Hippocampal formation (tissue), 2 donors: ENCODE data around the gene SNX9.
"Not testable (repeated sequence)": the region's sequence is repeated elsewhere in the genome, so short reads cannot be mapped to it uniquely, and the experiment has no call there.

Experiments used
- DNase-seq, 2 donors: peaks; one replicate each; lab custom pipeline; 2025; lab: John Stamatoyannopoulos, UW

The SNX9 gene

DNA sequence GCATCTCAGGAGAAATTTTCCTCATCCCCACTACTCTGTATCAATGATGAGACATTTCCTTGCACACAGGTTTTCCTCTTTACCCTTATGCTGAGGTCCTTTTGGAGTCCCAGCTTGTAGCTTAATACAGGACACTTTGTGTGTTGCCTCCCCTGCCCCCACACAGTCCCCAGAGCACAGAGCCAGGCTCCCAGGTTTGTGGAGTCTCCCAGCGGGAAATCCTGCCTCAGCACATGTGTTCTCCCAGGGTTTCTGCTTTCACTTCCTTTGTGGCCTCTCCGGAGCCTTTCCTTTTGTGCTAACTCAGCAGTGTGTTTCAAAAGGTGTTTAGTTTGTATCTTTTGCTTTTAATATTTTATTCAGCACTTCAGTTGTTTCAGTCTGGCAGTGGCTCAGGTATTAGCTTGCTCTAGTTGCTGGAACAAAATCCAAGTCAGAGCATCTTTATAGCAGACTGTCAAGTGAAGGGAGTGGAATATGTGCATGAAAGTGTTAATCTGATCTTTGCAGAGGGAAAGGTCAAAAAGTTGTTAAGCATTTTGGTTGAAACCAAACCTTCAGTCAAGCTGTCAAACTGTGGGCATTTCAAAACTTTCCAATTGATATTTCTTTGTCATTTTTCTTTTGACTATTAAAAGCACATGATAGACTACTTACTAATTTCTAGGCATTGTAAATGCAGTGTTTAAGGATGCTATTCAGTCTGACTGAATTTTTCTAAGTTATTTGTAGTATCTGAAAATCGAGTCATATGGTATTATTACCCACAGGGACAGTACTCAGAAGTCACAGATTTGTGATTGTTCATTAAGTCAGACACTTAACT, 8.6 kb downstream of the SNX9 start:
- DNase-seq, result no peak

DNA sequence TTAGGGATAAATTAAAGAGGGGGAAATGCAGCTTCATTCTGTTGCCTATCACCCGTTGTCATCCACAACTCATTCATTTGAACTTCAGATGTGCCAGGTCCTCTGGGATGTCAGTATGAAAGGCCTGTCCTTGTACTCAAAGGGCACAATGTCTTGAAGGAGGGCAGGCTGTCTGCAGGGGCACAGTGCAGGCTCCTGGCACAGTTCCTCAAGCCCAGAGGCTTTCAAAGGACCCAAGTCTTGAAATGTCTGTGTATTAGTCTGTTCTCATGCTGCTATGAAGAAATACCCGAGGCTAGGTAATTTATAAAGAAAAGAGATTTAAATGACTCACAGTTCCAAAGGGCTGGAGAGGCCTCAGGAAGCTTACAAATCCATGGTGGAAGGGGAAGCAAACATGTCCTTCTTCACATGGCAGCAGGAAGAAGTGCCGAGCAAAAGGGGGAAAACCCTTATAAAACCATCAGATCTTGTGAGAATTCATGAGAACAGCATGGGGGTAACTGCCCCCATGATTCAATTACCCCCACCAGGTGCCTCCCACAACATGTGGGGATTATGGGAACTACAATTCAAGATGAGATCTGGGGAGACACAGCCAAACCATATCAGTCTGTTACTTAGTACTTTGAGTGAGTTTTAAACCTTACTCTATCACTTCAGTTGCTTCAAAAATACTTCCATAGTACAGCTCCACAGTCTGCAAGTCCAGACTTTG, 9.4 kb downstream of the SNX9 start:
- DNase-seq, result no peak

DNA sequence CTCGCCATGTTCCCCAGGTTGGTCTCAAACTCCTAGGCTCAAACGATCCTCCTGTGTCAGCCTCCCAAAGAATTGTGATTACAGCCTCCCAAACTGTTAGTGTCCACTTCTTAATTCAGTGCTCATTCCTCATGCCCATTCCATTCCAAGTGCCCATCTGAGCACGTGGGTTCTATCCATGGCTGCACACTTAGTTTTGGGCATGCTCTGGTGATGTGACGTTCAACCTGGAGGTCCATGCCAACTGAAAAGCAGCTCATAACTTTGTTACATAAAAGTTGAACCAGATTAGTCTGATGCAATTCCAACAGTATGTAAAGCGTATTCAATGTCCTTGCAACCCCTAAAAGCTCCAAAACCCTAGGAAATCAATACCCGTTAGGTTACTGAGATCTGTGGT, 11.5 kb downstream of the SNX9 start:
- DNase-seq, result no peak

DNA sequence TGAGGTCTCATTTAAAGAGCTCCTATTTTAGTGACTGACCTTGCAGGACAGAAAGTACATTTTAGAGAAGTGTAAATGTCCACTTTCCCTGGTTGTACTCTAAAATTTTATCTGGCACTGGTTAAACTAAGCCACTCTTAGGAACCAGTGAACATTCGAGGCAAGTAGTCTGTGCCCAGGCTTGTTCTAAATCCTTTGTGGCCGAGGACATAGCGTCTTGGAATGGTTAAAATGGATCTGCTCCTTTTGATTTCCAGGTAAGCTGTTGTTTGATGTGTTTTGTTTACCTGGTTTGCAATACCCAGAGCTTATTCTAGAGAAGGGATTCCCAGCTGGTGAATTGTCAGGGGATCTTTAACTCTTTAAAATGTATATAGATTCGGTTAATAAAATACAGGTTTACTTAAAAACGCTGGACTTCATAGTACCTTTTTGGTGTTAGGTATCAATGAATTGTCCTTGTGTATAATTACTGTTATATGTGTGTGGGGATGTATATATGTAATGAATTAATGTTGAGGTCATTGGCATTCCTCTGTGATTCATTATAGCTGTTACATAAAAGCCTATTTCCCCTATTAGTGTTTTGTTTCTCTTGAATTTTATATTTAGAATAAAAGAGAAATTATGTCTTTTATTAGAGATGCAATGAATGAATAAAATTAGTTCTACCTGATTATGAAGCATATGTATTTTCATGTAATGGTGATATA, 15.8 kb downstream of the SNX9 start:
- no peak for DNase-seq

DNA sequence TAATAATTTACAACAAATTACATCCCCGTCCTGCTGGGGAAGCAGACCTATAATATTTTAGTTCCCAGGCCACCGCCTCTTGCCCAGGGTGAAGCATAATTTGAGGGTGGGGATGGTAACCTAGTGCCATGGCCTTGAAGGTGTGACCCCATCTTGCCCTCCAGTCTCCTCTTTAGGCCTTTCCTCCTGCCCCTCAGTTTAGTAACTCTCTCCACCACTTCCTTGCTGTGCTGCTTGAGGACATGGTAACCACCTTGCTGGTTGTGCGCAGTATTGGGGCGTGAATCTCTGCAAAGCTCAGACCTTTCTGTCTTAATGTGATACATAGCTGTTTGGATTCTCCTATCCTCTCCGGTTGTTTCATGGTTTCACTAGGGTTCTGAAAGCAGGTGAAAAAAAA, 16.6 kb downstream of the SNX9 start:
- DNase-seq, result no peak

DNA sequence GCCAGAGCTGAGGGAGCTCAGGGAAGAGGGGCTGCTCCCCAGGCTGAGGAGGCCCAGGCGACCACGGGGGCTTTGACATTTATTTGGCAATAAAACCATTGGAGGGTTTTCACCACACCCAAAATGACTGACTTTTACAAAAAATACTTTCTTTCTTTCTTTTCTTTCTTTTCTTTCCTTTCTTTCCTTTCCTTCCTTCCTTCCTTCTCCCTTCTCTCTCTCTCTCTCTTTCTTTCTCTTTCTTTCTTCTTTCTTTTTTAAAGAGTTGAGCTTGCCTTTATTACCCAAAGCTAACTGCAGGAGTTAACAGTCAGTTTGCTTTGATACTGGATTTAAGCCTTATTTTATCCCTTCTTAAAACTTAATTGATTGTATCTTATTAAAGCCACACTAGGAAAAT, 17.2 kb downstream of the SNX9 start:
- DNase-seq, result no peak

DNA sequence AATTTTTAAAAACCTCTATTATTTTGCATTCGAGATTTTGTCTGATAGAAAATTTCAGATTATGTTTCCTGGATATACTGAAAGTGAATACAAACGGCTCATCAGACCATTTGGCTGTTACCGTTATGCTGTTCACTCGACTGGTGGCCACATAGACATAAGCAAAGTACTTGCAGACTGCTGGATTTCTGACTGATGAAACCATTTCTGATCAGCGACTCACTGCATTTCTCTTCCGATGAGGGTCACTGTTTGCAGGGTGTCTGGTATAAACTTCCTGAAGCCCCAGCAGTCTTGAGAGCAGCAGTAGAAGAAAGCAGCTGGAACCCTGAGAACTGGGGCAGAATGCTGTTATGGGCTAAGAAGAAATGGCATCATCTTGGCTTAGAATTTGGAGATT, 17.7 kb downstream of the SNX9 start:
- DNase-seq, result no peak

DNA sequence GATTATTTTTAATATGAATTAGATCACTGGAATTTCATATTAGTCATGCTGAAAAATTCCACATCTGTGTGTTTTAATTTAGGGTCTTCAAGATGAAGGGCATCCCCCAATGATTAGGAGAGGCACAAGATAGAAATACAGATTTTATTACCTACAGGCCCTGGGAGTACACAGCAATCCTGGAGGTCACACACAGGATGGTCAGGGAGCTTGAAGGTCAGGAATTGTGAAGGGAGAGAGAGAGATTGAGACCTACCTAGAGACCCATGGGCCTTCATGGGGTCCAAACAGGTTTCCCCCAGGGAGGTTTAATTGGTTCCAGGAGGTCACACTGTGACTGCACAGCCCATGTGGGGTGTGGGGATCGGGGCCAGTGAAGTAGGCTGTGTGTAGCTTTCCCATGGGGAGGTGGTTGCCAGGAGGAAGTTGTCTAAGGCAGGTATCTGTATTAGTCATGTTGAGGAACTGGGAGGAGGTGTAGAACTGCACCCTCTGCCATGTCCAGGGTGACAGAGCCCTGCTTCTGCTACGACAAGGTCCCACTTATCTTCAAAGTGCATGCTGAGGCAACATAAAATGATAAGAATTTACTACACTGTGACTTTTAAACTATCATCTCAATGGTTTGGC, 18.3 kb downstream of the SNX9 start:
- DNase-seq, result no peak

DNA sequence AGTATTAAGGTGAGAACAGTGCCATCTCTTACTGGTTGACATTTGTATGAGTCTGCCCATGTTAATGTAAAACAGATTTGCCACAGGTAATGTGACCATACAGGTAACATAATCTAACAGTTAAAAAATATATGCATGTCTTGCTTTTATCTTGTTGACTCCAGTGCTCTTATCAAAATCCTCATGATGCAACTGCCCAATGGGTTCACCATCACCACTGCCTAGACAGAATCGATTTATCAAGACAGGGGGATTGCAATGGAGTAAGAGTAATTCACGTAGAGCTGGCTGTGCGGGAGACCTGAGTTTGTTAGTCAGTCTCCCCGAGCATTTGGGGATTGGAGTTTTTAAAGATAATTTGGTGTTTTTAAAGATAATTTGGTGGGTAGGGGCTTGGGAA, 19.2 kb downstream of the SNX9 start:
- no peak for DNase-seq

DNA sequence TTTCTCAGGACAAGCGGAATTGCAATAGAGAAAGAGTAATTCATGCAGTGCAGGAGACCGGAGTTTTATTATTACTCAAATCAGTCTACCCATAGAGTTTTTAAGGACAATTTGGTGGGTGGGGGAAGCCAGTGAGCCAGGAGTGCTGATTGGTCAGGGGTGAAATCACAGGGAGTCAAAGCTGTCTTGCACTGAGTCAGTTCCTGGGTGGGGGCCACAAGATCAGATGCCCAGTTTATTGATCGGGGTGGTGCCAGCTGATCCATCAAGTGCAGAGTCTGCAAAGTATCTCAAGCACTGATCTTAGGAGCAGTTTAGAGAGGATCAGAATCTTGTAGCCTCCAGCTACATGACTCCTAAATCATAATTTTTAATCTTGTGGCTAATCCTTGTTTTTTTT, 21.1 kb downstream of the SNX9 start:
- DNase-seq, result not testable (repeated sequence)

DNA sequence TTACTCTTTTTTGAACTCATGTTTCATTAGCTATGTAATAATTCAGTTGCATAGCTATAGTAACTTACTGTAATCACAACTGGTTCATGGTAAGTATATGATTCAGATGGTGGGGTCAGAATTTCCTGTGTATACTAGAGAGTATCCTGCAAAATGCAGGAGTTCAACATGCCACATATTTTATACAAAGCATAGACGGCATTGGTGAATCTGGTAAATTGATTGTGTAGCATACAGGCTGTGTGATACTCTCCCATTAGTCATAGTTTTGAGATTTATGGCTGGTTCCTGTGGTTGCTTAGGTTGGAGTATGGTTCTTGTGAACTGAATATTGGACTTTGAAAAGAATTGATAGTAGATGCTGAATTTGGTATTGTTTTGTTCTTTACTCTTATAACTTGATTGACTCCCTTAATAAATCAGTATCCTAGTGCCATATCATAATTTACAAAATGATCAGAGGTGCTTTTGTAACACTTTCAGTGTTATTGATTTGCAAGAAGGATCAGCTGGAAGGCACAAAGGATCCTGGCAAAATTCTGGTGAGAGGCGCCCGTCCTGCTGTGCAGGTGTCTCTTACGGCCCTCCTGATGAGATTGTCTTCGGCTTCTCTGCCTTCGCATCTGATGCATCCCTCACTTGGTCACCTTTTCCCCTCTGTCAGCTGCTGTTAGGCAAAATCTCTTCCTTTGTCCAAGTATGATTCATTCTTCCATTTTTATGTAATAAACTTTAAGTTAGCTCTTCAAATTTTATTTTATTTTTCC, 22.6 kb downstream of the SNX9 start:
- DNase-seq, result no peak

DNA sequence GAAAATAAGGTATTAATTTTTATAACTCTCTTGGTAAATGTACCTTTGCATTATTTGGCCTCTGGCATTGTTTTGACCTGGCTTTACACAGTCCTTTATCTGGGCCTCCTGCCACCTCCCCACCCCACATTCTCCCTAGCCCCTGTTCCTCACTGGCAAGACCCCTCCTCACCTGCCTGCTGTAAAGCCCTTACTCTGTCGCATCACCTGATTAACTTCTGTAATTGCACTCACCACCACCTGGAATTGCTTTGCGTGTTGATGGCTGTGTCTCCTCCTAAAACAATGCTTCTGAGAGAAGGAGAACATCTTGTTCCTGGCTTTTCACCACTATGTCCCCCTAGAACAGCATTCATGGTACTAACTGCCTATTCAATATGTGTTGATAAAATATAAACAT, 24.8 kb downstream of the SNX9 start:
- no peak for DNase-seq

DNA sequence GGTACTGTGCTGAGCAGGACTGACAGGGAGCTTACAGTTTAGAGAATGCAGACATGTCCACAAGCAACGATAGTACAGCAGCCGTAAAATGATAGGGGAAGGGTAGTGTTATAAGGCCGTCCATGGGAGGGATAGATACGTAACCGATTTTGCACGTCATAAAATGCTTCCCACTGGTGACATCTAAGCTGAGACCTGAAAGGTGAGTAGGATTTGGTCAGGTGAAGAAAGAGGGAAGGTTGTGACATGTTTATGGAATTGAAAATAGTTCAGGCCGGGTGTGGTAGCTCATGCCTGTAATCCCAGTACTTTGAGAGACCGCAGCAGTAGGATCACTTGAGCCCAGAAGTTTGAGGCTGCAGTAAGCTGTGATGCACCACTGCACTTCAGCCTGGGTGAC, 25.6 kb downstream of the SNX9 start:
- no peak for DNase-seq

DNA sequence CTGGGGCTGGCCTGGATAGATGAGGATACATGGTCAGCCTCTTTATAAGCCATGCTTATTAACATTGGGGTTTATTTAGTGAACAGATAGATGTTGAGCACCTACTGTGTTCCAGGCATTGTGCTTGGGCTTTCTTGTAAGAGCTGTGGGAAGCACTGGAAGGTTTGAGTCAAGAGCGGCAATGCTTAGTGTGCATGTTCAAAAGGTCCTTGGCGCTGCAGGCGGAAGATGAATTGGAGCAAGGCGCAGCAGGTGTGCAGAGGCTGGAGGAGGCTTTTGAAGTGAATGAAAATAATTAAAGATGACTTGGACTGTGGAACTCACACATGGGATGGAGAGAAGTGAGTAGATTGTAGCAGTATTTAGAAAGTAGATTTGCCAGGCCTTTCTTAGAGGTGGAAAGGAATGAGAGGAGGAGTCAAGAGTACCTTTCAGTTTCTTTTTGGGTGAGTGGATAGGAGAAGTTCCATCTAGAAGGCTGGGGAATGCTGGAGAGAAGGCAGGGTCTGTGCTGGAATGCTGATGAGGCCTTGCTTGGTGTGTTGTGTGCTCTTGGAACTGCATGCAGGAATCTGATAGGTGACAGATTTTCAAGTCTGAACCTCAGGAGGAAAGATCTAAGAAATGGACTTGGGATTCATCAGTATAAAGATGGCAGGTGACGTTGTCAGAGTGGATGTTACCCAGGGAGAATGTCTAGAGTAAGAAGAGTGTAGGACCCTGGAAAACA, 26.4 kb downstream of the SNX9 start:
- no peak for DNase-seq

DNA sequence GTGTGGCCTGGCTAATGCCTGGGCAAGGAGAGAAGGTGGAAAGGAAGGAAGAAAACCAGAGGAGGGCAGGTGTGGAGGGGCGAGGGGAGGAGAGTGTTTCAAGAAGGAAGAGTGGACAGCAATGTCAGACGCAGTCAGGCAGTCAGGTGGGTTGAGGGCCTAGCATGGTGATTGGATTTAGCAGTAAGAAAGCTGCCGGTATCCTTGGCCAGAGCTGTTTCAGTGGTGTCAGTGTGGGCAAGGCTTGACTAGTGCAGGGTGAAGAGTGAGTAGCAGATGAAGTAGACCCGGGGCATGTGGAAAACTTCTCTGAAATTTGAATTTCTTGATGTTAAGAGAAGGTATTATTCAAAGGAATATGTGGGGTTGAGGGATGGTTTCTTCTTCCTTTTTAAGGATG, 27.0 kb downstream of the SNX9 start:
- no peak for DNase-seq

DNA sequence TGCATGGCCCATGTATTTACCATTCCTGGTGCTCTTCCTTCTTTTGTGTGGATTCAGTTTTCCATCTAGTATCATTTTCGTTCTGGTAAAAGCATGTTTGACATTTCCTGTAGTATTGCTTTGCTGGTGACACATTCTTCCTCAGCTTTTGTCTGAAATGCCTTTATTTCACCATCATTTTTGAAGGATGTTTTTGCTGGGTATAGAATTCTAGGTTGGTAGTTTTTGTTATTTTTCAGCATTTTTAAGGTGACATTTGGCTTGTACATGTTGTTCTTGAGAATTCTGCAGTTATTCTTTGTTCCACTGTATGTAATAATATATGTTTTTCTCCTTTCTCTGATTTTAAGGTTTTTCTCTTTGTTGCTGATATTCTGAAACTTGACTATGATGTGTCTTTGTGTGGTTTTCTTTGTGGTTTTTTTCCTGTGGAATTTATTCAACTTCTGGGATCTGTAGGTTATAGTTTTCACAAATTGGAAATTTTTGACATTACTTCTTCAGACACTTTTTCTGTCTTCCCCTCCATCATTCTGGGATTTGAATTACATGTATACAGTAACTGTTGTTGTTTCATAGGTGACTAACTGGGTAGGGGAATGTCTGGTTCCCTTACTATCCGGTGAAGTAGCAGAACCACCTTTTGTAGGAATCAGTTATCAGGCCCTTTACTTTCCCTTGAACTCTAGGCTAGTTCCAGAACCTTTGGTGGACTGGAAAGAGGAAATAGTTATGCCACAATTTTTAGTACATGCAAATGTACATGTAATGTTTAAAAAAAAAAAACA, 30.2 kb downstream of the SNX9 start:
- DNase-seq, result no peak

DNA sequence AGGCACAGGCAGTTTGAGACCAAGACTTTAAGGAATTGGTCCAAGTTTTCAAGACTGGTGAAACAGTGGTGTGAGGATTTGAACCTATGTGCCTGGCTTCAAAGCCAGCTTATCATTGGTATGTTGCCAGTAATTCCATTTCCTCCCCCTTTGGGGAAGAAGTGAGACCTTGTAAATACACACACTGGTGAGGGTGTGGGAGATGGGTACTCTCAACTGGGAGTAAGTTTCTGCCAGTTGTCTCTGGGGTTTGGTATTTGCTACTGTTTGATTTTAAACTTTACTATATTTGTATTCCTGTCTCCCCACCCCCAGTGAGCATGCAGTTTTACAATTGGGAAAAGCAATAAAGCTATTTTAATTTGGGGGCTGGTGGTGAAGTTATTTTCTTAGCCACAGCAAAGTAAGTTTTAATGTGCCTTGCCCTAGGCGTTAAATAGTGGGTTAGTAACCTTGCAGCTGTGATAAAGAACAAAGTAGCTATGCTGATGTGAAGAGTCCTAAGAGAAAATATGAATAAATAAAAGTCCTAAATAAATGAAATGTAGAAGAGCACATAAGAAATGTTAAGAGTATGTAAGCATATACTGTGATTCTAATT, 31.0 kb downstream of the SNX9 start:
- no peak for DNase-seq

DNA sequence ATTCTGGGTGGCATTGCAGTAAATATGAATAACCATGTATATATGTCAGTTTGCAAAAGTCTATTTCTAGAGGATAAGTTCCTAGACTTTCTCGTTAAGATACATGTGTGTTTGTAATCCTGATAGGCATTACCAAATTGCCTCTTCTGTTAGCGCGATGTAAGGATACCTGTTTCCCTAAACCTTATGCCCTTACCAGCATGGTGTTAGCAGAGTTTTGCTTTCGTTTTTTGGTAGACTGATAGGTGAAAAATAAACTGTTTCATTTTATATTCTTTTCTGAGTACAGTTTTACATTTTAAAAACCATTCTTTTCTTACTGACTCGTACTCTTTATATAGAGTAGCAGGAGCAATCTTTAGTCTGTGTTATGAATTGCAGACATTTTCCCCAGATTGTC, 32.3 kb downstream of the SNX9 start:
- DNase-seq, result no peak

DNA sequence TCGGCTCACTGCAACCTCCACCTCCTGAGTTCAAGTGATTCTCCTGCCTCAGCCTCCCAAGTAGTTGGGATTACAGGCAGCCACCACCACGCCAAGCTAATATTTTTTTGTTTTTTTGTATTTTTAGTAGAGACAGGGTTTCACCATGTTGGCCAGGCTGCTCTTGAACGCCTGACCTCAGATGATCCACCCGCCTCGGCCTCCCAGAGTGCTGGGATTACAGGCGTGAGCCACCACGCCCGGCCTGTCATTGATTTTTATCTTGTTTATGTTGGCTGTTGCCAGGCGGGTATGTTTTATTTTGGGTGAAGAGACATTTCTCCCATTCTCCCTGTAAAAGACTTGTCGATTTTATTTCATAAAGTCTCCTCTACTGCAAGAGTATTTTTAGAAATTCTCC, 32.8 kb downstream of the SNX9 start:
- not testable (repeated sequence) for DNase-seq

DNA sequence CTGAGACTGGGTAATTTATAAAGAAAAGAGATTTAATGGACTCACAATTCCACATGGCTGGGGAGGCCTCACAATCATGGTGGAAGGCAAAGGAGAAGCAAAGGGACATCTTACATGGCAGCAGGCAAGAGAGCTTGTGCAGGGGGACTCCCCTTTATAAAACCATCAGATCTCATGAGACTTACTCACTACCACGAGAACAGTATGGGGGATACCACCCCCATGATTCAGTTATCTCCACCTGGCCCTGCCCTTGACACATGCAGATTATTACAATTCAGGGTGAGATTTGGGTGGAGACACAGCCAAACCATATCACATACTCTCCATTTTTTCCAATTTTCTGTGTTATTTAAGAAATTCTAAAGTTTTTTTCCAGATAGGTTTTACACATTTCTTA, 35.6 kb downstream of the SNX9 start:
- DNase-seq, result not testable (repeated sequence)
